SW480 (cell line): ENCODE results near the gene ECSIT.
"Not testable (repeated sequence)": the region's sequence is repeated elsewhere in the genome, so short reads cannot be mapped to it uniquely, and the experiment has no call there.

Experiments
- DNase-seq: peaks from one replicate; pipeline ENCODE4 v3.0.0-alpha.2; 2016; ENCODE audit warnings: low spot score

ECSIT gene, protein sequence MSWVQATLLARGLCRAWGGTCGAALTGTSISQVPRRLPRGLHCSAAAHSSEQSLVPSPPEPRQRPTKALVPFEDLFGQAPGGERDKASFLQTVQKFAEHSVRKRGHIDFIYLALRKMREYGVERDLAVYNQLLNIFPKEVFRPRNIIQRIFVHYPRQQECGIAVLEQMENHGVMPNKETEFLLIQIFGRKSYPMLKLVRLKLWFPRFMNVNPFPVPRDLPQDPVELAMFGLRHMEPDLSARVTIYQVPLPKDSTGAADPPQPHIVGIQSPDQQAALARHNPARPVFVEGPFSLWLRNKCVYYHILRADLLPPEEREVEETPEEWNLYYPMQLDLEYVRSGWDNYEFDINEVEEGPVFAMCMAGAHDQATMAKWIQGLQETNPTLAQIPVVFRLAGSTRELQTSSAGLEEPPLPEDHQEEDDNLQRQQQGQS

DNA sequence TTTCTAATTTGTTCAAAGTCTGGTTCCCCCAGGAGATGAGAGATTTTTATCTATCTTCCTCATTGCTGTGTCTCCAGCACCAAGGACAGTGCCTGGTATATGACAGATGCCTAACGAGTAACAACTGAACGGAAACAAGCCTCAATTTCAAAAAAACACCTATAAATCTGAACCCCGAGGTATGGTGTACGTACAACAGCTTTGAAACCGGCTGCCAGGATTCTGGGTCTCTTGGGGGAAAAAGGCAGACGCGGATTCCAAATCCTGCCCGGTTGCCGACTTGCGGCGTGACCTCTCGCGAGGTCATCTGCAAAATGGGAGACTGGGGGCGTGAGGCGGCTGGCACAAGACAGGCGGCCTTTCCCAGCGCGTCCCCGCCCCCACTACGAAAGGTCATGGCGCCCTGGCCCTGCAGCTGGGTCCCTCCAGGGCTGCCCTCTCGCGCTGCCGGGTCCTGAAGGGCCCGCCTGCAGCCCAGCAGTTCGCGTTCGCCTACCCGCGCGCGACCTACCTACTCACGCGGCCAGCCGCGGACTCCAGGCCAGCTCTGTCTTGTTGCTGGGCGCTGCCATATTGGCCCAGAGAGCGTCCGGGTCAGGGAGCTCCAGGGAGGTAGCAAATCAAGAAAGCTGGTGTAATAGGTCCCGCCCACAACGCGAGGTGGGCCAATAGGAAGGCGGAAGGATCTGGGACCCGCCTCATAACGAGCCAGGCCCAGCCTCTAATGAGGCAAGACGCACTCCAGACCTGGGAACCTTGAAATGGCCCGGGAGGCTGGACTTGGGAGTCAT, at the start of gene ECSIT:
ECSIT (minus strand) TSS at position 584 of the 791 bp plus-strand sequence. CDS start 9,964 bp downstream, outside the sequence.
- peak; percentile 98 for DNase-seq

DNA sequence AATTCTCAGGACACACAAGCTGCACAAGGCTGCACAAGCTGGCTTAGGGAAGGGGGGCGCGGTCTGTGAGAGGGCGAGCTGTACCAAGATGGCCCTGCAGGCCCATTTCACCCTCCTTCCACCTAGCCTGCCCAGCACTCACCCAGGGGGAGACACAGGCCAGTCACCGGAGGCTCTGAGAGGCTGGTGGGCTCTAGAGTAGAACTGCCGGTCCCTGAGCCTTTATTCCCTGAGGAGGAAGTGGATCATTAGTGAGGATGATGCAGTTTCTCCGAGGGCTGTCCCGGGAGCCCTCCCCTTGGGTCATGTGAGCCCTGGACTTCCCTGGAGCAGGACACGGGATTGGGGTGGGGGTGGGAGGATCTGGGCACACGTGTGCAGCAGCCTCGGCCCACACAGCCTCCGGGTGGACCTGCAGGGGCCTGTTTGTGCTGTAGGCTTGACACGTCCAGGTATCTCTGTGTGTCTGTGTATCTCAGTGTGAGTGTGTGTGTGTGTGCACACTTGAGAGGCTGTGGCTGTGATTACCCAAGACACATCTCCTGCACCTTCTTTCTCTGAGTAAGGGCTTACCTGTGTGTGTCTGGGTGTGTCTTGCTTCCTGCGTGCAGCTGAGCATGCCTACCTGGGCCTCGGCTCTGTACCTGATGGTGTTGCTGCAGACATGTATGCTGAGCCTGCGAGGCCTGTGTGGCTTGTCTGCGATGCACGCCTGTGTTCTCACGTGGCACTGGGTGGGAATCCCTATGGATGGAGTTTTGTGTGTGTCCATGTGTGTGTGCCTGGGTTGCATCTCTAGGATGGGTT, 48.7 kb upstream of the ECSIT start, which contains the start of gene ACP5:
ACP5 (minus strand) TSS at position 195 of the 807 bp plus-strand sequence. CDS start 328 bp downstream, outside the sequence.
- no peak for DNase-seq

DNA sequence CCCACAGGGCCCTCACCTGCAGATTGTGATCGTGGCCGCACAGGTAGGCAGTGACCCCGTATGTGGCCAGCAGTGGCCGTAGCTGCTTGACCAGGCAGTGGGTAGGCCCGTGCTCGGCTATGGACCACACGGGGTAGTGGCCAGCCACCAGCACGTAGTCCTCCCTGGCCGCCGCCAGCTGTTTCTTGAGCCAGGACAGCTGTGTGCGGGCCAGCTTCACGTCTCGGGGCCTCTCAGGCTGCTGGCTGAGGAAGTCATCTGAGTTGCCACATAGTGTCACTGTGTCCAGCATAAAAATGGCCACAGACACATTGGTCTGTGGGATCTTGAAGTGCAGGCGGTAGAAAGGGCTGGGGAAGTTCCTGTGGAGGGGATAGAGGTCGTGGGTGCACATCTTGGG, 47.3 kb upstream of the ECSIT start:
- DNase-seq, result no peak

DNA sequence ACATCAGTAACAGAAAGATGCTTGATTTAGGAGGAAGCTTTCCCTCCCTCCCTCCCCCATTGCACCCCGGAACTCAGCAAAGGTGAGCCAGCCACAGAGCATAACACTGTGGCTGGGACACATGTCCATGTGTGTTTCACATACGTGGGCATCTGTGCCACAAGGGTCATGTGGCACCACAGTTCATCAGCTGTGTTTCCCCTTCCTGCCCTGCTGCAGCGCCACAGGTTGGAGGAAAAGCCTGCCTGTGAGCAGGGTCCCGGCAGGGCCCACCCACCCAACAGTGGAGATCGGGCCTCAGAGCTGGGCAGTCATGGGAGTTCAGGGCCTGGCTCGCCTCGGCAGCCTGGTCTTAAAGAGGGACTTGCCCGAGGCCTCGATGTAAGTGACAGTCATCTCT, 45.8 kb upstream of the ECSIT start:
- DNase-seq, result no peak

DNA sequence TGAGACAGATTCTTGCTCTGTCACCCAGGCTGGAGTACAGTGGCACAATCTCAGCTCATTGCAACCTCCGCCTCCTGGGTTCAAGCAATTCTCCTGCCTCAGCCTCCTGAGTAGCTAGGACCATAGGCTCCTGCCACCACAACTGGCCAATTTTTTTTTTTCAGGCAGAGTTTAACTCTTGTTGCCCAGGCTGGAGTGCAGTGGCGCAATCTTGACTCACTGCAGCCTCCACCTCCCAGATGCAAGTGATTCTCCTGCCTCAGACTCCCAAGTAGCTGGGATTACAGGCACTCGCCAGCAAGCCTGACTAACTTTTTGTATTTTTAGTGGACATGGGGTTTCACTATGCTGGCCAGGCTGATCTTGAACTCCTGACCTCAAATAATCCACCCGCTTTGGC, 44.8 kb upstream of the ECSIT start:
- not testable (repeated sequence) for DNase-seq

DNA sequence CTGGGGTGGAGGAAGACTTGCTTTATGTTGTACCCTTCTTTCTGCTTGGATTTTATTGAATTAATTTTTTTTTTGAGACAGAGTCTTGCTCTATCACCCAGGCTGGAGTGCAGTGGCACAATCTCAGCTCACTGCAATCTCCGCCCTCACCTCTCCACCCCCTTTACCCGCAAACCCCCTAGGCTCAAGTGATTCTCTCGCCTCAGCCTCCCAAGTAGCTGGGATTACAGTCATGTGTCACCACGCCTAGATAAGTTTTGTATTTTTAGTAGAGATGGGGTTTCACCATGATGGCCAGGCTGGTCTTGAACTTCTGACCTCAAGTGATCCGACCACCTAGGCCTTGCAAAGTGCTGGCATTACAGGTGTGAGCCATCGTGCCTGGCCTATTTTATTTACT, 44.4 kb upstream of the ECSIT start:
- not testable (repeated sequence) for DNase-seq

DNA sequence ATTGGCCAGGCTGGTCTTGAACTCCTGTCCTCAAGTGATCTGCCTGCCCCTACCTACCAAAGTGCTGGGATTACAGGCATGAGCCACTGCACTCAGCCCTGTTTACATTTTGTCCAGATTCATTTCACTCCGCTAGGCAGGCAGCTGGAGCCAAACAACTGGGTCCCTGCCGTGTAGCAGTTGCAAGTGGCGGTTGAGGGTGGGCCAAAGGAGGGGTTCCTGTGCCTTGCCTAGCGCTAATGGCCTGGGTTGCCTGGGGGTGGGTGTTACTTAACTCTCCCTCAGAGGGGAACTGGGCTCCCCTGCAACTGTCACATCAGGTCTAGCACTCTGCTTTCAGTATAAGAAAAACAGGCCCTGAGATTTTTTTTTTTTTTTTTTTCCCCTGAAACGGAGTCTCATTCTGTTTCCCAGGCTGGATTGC, 41.1 kb upstream of the ECSIT start:
- DNase-seq, result no peak

DNA sequence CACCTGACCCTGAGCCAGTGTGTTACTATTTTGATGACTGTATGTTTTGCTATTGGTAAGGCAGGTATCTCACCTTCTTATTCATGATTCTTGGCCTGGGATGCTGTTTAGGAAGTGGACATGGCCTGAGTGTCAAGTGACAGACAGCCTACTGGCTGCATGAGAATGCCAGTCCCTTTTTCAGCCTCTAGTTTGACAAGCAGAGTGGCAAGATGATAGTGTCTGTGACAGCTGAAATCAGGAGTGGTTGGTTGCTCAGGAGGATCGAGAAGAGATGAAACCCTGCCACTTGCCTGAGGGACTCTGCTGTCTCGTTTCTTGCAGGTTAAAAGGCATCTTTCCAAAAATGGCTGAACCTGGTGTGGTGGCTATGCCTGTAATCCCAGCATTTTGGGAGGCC, 37.2 kb upstream of the ECSIT start:
- no peak for DNase-seq

DNA sequence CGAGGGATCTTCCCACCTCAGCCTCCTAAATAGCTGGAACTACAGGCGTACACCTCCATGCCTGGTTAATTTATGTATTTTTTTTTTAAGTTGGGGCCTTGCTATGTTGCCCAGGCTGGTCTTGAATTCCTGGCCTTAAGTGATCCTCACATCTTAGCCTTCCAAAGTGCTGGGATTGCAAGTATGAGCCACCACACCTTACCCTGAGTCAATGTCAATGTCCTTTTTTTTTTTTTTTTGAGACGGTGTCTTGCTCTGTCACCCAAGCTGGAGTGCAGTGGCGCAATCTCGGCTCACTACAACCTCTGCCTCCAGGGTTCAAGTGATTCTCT, 36.7 kb upstream of the ECSIT start:
- DNase-seq, result not testable (repeated sequence)

DNA sequence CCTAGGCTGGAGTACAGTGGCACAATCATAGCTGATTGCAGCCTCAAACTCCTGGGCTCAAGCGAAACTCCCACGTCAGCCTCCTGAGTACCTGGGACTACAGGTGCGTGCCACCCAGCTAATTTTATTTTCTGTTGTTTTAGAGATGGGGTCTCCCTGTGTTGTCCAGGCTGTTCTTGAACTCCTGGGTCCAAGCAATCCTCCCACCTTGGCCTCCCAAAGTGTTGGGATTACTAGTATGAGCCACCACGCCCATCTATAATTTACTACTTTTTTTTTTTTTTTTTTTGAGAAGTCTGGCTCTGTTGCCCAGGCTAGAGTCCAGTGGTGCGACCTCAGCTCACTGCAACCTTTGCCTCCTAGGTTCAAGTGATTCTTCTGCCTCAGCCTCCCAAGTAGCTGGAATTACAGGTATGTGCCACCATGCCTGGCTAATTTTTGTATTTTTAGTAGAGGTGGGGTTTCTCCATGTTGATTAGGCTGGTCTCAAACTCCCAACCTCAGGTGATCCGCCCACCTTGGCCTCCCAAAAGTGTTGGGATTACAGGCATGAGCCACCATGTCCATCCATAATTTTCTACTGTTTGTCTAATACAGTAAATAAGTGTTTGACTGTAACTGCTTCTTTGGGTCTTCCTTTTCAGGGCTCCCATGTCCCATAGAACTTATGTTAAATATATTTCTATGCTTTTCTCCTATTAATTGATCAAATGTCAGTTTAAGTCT, 35.3 kb upstream of the ECSIT start:
- not testable (repeated sequence) for DNase-seq

DNA sequence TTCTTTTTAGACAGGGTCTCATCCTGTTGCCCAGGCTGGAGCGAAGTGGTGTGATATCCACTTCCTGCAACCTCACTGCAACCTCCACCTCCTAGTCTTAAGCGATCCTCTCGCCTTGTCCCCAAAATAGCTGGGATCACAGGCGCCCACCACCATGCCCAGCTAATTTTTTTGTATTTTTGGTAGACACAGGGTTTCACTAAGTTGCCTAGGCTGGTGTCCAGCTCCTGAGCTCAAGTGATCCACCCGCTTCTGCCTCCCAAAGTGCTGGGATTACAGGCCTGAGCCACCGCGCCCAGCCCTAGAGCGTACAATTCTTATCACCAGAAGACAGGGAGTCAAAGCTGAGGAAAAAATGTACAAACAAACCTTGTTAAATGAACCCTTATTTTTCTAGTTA, 34.6 kb upstream of the ECSIT start:
- no peak for DNase-seq

DNA sequence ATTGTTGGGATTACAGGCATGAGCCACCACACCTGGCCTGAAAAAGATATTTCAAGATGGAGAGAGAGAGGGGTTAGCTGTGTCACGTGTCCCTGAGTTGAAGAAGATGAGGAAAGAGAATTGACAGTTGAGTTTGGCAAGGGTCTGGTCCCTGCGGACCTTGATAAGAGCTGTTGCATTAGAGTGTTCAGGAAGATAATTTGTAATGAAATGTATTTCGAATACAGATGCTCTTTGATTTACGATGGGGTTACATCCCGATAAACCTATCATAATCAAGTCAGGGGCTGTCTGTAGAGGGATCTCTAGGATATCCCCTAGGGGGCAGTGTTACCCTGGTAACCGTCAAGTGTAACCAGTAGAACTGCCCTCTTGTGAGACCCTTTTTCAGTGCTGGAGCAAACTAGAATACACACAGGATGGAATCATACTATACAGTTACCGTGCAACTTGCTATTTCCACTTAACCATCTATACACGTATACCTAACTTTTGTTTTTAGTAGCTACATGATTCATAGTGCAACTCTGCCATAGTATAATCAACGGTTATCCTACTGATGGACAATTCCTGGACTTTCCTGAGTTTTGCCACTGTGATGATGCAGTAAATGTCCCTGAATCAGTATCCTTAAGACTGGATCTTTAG, 31.6 kb upstream of the ECSIT start:
- DNase-seq, result peak; percentile 78

DNA sequence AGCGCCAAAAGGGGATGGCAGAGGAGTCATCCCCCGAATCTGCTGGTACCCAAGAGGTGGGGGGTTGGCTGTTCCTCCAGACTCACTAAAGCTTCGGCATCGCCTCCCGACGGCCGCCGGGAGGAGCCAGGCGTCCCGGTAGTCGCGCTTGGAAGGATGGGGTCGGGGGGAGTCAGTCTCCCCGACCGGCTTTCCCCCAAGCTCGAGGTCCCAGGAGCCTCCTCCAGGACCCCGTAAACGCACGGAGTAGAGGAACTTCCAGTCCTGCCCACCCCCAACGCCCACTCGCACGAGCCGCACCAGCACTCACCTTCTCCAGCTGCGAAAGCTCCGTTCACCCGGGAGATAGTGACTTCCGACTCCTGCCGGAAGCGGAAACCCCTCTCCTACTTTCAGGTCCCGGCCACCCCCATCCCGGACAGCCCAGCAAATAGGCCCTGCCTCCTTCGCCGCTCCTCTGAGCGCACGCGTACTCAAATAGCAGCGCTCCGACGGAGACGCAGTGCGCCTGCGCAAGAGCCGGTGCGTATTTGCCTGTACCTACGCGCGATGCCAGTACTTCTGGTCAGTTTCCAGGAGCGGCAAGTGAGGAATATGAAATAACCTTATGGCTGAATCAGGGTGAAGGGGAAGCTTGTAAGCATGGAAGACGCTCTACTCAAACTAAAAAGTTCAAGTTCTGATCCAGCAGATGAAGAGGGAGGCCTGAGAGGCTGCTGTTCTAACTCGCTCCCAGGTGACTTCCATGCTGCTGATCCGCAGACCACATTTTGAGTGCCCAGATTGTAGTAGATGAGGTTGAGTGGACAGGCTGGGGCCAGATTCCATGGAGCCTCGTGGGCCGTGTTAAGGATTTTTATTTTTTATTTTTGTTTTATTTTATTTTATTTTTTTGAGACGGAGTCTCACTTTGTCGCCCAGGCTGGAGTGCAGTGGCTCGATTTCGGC, 30.2 kb upstream of the ECSIT start, which contains the start of gene ELOF1:
ELOF1 (minus strand) TSS at position 350 of the 948 bp plus-strand sequence. CDS start 4,883 bp downstream, outside the sequence.
- peak; percentile 97 for DNase-seq

DNA sequence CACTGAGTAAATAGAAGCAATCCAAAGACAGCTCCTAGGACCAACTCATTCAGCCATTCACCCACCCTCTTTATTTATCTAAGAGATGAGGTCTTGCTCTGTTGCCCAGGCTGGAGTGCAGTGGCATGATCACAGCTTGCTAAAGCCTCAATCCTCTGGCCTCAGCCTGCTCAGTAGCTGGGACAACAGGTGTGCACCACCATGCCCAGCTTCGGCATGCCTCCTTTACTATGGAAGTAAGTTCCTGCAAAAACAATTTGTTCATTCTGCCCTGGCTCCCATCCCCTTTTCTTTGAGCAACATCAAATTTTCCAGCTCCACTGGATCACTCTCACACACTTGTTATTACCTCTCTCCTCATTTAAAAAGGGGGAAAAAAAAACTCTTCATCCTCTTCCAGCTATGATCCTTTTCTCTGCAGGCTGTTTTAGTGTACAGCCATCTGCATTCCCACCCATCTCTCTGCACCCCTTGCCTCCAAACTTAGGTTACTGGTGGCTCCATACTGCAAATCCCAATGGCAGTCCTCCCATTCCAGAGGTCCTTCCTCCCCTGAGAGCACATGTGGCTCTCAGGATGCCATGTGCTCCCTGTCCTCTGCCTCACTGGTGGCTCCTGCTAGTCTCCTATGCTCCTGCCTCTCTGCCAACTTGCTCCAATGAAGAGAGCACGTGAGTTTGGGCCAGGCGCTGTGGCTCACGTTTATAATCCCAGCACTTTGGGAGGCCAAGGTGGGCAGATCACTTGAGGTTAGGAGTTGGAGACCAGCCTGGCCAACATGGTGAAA, 27.9 kb upstream of the ECSIT start:
- no peak for DNase-seq

DNA sequence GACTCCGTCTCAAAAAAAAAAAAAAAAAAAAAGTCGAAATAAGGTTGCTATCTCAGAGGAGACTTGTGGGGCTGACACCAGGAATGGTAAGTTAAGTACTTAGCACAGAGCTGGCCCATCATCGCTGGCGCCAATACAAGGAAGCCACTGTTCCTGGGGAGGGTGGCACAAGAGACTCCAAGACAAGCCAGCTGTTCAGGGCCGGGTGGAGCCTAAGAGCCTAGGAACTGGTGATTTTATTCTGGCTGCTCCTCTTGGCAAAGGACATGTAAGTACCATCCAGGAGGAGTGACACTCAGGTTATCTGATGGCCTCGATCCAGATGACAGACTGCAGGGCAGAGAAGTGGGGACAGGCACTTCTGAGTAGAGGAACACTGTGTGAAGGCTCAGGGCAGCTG, 26.3 kb upstream of the ECSIT start:
- no peak for DNase-seq

DNA sequence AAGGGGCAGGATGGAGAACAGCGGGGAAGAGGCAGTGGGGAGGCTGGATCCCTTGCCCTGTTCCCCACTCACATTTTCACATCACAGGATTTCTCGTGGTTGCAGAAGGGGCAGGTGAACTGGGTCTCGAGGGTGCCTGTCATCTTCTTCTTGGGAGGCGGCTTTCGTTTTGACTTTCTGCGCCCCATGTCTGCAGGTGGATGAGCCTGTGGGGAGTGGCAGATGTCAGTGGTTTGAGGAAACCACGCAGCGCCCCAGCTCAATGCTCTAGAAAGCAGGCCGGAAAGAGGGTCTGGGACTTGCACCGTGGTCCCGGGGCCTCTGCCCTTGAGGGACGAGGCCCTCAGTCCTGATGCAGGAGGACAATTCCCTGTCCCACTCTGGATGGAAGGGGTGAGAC, 25.2 kb upstream of the ECSIT start:
- DNase-seq, result no peak

DNA sequence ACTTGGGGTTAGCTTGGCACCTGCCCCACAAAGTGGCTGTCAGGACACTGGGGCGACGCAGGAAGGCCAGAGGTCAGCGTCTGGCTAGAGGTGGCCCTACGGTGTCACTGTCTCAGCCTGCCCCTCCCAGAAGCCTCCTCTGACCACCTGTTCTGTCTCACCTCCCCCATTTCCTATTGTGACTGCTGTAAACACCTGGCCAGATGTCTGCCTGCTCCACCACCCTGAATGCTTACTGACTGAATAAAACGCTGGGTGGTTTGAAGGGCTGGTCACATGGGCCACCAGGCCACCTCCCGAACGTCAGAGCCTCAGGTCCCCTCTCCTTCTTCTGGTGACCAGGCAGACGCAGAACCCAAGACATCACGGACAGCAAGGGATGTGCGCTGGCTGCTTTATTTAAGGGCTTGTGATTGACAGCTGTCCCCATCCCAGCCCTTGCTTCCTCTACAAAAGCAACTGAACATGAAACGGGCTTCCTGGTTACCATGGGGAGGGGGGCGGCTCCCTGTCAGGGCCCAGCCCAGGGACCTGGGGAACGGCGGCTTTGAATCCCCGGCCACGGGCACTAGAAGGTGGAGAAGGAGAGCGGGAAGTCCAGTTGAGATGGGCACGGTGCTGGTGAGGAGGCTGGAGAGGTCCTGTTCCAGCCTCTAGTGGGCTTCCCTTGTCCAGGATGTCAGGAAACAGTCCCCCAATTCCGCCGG, 23.9 kb upstream of the ECSIT start:
- DNase-seq, result no peak

DNA sequence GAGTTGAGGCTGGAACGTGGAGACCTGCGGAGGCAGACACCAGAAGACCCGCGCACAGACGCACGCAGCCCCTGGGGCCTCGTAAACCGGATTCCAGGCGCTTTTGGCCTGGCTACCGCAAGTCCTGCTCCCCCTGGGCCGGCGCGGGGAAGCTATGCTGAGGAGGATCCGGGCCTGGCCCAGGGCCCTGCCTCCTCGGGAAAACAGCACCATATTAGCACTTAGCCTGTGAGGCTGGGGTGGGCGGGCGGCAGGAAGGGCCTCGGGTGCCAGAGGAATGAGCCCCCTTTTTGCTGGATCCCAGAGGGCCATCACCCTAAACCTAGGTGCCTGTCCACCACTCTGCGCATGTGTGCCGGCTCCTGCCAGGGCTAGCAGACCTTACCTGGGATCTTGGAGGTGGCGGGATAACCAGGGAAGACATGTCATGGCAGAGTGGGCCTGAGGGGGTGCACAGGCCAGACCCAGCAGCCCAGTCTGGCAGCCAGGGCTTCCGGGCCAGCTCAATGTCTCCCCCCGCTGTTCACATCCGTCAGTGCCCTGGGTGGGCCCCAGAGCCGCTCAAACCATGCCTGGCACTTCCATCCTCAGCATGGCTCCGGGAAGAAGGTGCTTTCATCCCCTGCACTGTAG, 22.8 kb upstream of the ECSIT start:
- no peak for DNase-seq
